Activated CD4-positive, alpha-beta T cell treated with anti-CD3 and anti-CD28 coated beads, Interleukin-2, amount 50 U/mL, for 16 hours (primary cell): Measurements from ENCODE around the gene PRR13.
"Not testable (repeated sequence)": the region's sequence is repeated elsewhere in the genome, so short reads cannot be mapped to it uniquely, and the experiment has no call there.

Experiments used
- DNase-seq: peaks from one replicate; pipeline ENCODE4 v3.0.0-alpha.2; 2020

PRR13 gene

DNA sequence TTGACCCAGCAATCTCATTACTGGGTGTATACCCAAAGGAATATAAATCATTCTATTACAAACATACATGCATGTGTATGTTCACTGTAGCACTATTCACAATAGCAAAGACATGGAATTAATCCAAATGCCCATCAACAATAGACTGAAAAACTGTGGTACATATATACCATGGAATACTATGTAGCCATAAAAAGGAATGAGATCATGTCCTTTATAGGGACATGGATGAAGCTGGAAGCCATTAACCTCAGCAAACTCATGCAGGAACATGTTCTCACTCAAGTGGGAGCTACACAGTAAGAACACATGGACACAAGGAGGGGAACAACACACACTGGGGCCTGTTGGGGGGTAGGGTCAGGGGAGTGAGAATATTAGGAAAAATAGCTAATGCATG lies 2.0 kb upstream of the PRR13 start:
- DNase-seq: not testable (repeated sequence)

GRCh38 chr12:53443955-53444354 lies 2.4 kb downstream of the PRR13 start:
- no peak for DNase-seq

GRCh38 chr12:53444593-53445325 lies 3.2 kb downstream of the PRR13 start:
- DNase-seq: not testable (repeated sequence)

DNA sequence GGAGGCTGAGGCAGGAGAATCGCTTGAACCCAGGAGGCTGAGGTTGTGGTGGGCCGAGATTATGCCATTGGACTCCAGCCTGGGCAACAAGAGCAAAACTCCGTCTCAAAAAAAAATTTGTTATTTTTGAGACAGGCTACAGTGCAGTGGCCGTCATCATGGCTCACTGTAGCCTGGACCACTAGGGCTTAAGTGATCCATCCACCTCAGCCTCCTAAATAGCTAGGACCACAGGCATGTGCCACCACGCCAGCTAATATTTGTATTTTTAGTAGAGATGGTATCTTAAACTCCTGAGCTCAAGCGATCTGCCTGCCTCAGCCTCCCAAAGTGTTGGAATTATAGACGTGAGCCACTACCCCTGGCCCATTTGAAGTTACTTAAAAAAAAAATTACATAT lies 9.4 kb downstream of the PRR13 start:
- DNase-seq: no peak

DNA sequence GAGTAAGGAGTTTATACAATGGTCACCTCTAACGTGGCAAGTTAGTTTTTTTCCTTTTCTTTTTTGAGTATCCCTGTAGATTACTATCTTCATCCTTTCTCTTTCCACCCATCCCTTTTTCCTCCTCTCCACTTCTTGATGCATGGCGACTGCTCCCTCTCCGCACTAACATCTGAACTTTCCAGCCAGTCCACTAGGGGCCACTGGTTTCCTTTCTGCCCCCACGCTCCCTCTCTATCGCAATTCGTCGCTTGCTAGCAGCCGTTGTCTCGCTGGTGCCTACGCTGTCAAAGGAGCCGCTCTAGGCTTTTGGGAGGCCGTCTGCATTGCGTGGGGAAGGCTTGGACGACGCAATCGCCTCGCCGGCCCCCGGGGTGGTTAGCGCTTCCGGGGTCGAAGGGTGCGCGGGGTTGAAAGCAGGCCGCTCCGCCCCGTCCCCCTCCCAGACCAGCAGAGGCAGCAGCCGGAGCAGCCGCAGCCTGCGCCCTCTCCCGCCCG lies 10.2 kb downstream of the PRR13 start, which contains the start of gene PCBP2:
PCBP2 (plus strand) TSS at position 442 of the 498 bp plus-strand sequence. CDS start 2,699 bp downstream, outside the sequence.
- DNase-seq: peak; percentile 99

- DNase-seq: peak; percentile 69
Observed at GRCh38 chr12:53452159-53453077, 10.9 kb downstream of the PRR13 start.

DNA sequence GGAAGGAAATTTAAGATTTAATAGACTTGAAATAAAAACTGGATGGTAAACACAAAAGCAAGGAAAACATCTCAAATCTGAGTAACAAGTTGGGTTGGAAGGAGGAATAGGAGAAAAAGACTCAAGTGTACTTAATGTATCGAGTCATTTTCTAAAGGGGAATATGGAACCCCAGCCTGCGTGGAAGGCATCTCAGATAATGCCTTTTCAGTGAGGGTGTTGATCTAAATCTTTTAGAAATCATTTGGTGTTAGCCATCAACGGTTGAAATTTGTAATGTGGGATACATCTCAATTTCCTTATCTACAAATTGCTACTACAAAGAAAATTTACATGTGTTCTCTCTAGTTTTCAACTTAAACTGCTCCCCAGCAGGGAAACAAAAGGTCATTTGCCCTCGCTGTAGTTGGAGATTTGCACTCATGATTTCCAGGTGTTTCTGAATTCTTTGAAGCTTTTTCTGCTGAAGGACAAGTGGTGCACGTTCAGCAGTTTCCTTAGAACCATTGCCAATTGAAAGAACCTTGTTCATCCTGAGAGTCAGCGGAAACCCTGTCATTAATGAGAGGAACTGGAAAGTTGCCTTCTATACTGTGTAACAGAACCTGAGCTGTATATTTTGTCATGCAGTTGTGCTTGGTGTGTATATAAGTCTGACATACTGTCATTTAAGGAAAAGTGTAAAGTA lies 12.6 kb downstream of the PRR13 start:
- DNase-seq: no peak

DNA sequence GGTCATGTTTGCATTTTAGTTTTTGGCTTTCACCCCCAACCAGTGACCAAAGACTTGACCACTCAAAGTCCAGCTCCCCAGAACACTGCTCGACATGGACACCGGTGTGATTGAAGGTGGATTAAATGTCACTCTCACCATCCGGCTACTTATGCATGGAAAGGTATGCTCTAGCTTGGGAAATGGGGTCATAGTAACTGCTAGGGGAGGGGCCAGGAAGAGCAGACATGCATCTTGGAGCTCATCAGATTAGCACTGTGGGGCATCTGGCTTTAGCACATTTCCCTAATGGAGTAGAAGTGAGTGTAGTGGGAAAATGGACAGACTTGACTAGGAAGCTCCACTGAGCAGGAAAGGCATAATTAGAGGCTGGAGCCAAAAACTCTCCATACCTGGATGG lies 13.2 kb downstream of the PRR13 start:
- DNase-seq: no peak

GRCh38 chr12:53456654-53457366 lies 15.3 kb downstream of the PRR13 start:
- no peak for DNase-seq

DNA sequence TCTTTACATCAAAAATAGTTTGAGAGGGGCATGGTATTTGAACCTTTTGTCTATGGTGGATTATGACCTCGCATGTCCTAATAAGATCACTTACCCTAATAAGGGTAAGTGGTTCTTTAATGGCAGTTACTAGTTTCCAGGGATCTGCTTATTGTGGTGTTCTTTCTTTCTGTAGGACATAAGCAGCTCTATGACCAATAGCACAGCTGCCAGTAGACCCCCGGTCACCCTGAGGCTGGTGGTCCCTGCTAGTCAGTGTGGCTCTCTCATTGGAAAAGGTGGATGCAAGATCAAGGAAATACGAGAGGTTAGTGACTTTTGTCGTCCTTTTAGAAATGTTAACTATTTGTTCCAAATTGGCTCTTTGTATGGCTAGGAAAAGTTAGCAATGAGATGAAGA lies 17.6 kb downstream of the PRR13 start:
- DNase-seq: no peak

DNA sequence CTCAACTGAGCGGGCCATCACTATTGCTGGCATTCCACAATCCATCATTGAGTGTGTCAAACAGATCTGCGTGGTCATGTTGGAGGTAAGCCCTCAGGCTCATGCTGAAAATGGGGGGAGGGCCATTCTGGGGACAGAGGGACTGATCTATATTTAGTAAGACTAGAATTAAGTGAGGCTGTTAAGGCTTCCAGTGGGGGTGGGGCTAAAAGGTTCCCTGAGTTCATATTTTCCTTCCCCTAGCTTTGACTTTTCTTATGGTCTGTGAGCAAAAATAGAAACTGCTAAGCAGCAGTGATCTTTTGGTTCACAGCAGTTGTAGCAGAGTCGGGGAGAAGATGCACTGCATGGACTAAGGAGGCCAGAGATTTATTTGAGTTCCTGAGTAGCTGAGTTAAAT lies 19.5 kb downstream of the PRR13 start:
- DNase-seq: no peak

- DNase-seq: no peak
Observed at GRCh38 chr12:53461591-53461990, 20.1 kb downstream of the PRR13 start.

- no peak for DNase-seq
Observed at GRCh38 chr12:53462935-53463334, 21.4 kb downstream of the PRR13 start.

GRCh38 chr12:53463802-53464560 lies 22.4 kb downstream of the PRR13 start:
- no peak for DNase-seq

GRCh38 chr12:53464685-53465418 lies 23.3 kb downstream of the PRR13 start:
- DNase-seq: no peak

DNA sequence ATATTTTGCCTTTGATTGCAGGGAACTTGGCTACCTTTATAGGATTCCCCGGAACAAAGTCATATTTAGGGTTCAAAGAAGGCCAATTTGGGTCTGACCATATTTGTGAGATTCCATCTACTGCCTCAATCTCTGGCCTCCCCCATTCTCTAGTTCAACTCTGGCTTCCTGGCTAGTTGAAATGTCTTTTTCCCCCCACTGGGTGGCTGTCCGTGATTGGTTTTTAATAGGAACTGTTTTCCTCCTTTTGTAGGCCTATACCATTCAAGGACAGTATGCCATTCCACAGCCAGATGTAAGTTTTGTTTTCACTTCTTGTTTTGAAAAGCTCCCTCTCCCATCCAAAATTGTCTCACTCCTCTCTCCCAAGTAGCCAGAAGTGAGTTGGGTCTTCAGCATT lies 24.1 kb downstream of the PRR13 start:
- DNase-seq: no peak

GRCh38 chr12:53466640-53467039 lies 25.1 kb downstream of the PRR13 start:
- DNase-seq: no peak

DNA sequence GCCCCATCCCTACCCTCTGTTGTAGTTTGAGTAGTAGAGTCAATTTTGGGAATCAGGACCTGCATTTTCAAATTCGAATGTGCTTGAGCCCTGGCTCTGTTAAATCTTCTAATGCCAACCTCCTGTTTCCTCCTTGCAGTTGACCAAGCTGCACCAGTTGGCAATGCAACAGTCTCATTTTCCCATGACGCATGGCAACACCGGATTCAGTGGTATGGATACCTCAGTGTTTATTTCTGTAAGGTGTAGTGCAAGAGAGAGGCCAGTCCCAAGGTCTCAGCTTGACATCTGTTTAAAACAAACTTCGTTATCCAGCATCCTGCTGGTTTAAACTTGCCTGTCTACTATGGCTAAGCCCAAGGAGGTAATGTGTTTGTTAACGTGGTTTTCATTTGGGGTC lies 25.5 kb downstream of the PRR13 start:
- DNase-seq: no peak

- DNase-seq: no peak
Observed at GRCh38 chr12:53467880-53468279, 26.3 kb downstream of the PRR13 start.

- no peak for DNase-seq
Observed at GRCh38 chr12:53468282-53468681, 26.7 kb downstream of the PRR13 start.

GRCh38 chr12:53472056-53472582 lies 30.6 kb downstream of the PRR13 start:
- DNase-seq: no peak
